HTR-8/SVneo (cell line): ENCODE measurements around the gene ALS2CL.

Source experiments
- DNase-seq: peaks from one replicate; pipeline ENCODE4 v3.0.0; 2011; ENCODE audit warnings: low spot score, mixed read lengths; ENCODE audit not compliant: insufficient read length
- FAIRE-seq: peaks from 2 replicates; lab custom pipeline; 2011; peaks lifted over from hg19 to GRCh38; lab: Jason Lieb, UNC

ALS2CL gene

GRCh38 chr3:46655271-46655670, 38.2 kb downstream of the ALS2CL start:
- DNase-seq = no peak

GRCh38 chr3:46651084-46651483, 42.4 kb downstream of the ALS2CL start:
- DNase-seq (no peak), FAIRE-seq (no peak)

More at GRCh38 chr3:46655271-46655670, 38.2 kb downstream of the ALS2CL start:
- FAIRE-seq = no peak

DNA sequence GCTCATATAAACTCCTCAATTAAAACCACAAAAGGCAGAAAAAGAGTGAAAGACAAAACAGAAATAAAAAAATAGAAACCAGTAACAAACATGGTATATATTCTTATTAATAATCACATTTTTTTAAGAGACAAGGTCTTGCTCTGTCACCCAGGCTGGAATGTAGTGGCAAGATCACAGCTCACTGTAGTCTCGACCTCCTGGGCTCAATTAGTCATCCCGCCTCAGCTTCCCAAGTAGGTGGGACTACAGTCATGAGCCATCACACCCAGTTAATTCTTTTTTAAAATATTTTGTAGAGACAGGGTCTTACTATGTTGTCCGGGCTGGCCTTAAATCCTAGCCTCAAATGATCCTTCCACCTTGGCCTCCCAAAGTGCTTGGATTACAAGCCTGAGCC, 44.0 kb downstream of the ALS2CL start:
- FAIRE-seq (no peak), DNase-seq (no peak)

GRCh38 chr3:46648096-46648495, 45.4 kb downstream of the ALS2CL start:
- DNase-seq = no peak
- no peak for FAIRE-seq

DNA sequence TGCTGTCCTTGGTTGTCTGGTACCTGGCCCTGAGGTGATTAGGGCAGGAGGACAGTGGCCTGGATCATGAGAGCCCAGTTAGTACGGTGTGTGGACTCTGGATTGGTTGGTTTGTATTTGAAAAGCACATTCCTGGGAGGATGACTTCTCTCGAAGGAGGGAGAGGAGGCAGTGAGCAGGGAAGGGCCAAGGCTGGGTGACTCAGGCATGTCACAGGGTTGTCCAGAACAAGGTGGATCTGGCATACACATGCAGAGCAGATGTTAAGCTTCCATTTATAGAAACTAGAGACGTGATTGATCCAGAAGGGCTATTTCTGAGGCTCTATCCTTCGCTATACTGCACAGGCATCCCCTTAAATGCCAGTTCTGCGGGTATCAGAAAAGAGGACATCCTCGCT, 46.8 kb downstream of the ALS2CL start:
- FAIRE-seq (no peak), DNase-seq (no peak)

DNA sequence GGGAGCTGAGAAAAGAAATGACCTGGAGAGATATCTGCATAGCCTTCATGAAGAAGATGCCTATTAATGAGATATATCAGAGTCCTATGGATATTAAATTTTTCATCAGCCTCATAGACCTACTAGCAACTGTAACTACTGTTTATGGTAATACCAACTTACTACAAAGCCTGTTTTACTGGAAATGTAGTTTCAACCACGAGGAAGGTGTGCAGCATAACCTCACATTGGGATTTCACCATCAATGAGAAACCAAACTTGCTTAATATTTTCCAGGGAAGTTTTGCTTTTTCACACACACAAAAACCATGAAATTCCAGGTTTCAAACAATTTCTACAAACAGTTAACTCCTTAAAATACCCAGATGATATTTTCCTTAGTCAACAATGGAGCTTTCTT, 49.8 kb downstream of the ALS2CL start:
- no peak for FAIRE-seq
- no peak for DNase-seq

DNA sequence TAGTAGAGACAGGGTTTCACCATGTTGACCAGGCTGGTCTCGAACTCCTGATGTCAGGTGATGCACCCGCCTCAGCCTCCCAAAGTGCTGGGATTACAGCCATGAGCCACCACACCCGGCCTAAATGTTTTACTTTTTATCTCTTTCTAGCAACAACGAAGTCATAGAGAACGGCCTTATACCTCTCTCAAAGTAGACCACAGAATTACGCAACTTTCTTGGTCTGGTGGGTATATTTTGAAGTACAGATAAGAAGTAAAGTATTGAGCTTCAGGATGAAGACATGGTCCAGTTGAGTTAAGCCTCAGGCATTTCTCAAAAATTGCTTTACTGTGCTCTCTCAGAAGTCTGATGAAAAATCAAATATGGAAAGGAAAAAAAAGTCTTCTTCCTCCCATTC, 50.5 kb downstream of the ALS2CL start:
- no peak for DNase-seq
- FAIRE-seq = no peak

GRCh38 chr3:46640927-46641326, 52.6 kb downstream of the ALS2CL start:
- DNase-seq (no peak), FAIRE-seq (no peak)

- FAIRE-seq = no peak
- DNase-seq = no peak
These were observed 54.3 kb downstream of the ALS2CL start for GRCh38 chr3:46639221-46639620.

DNA sequence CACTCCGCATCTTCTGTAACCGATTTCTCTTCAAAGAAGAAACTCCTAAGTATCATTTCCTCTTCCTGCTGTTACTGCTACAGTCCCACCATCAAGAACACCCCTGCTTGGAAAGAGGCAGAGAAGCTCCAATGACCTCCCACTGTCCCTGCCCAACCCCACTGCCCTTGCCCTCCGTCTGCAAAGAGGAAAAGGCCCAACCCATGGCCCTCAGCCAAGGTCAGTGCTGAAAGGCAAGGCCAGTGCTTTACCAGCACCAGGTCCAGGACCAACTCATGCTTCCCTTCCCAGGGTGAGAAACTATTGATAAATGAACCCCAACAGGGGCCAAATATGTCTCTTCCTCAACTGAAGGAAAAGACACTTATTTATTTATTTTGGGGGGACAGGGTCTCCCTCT, 58.6 kb downstream of the ALS2CL start:
- no peak for FAIRE-seq
- DNase-seq = no peak

GRCh38 chr3:46632792-46633191, 60.7 kb downstream of the ALS2CL start:
- no peak for FAIRE-seq
- DNase-seq = no peak

DNA sequence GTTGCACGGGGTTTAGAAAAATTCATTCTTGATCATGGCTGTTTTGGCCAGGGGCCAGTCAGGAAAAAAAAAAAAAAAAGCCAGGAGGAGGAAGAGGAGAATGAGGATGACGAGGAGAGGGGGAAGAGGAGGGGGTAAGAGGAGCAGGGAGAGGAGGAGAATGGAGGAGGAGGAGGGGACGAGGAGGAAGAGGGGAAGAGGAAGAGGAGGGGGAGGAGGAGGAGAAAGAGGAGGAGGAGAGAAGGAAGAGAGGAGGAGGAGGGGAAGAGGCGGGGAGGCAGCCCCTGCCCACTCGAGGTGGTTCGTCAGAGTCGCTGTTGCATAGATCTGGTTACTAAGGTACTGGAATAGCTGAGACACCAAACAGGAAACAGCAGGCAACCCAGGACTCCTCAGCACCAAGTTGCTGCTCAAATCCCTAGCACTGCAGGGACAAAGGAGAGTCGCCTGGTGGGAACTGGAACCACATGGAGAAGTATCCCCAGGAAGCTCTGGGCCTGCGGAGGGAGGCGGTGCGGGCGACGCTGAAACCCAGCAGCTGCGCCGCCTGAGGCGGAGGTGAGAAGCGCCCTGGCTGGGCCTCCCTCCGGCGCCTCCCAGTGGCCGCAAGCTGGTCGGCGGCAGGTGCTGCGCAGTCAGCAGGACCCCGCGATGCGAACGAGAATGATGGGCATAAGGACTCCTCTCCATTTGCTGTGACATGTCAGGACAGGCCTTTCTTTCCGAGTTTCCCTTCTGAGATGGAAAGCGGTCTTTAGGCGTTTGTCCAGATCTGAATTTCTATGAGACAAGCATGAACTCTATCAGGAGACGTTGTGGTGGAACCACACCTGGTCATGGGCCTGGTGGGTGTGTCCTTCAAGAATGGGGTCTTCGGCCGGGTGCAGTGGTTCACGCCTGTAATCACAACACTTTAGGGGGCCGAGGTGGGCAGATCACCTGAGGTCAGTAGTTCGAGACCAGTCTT, 63.6 kb downstream of the ALS2CL start:
- FAIRE-seq = no peak
- no peak for DNase-seq

GRCh38 chr3:46628901-46629369, 64.5 kb downstream of the ALS2CL start:
- no peak for FAIRE-seq
- no peak for DNase-seq

DNA sequence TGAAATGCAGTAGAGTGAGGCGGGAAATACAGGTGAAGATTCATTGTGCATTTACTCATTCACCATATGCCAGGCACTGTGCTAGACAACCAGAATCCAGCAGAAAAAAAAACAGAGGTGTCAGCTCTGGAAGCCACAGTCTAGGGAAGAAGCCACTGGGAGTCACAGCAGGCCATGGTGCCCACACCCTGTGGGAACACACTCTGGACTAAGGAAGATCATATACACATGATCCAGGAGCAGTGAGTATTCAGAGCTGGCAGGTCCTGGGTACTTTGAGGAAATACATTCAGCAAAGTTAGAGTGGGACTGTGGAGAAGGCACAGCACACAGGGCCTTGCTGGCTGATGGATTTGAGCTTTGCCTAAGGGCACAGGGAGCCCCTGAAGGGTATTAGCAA, 66.4 kb downstream of the ALS2CL start:
- FAIRE-seq (no peak), DNase-seq (no peak)

GRCh38 chr3:46626039-46626438, 67.4 kb downstream of the ALS2CL start:
- FAIRE-seq = no peak
- DNase-seq = no peak

DNA sequence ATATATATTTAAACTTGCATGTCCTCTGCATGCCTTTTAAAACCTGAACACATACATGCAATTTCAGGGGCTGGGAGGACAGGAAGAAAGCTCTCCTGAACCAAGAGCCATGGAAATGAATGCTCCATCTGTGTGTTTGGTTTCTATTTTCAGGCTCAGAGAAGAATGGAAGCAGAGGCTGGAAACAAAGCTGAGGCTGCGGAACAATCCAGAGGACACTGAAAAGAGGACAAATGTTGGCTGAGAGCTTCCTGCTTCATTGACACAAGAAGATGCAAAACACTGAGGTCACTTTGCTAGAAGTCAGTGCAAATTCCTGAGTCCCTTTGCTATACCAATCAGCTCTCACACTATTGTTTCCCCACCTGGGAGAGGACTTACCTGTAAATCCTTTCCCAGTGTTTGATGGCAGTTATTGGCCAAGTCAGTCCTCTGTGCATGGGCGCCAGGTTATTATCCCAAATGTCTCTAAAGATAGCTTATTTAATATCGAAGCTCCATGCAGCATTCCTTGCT, 68.4 kb downstream of the ALS2CL start:
- FAIRE-seq (no peak), DNase-seq (no peak)

GRCh38 chr3:46624533-46624932, 68.9 kb downstream of the ALS2CL start:
- no peak for DNase-seq
- no peak for FAIRE-seq

DNA sequence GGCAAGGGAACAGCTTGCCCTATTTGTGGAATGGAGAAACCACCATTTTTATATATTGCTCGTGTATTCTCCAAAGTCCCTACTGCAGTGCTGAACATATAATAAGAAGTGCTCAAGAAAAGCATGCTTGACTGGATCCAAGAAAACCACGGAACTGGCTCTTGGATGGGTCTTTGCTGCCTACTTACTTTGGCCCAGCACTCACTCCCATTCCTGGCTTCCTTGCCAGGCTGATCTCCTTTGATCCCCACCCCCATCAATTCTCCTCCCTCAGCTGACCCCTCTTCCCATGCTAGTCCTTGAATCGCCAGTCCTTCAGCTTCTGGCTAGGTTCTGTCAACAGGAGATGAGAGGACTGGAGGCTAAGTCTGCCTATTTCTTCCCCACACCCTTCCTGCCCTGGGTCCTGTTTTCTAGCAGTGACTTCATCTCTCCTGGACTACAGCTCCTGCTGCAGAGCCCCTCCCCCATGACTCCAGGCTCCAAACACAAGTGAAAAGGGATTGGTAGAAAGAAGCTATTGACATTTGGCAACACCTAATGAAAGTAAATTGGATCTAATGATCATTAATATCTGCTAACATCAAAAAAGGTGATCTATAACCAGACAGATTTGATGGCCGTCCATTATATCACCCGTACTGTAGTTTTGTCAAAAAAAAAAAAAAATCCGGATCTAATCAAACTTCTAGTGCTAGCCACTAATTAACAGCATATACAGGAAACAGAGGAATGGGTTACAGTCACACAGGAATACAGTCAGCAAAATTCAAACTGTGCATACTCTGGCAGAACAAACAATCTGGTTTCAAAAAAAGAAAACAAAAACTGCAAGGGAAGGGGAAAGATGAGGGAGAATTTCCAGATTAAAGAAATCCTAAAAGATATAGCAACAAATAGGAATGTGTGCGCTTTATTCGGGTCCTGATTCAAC, 73.4 kb downstream of the ALS2CL start:
- DNase-seq (no peak), FAIRE-seq (no peak)
